Astrocyte (in vitro differentiated cells and primary cell): ENCODE results near the gene CHRNA3.

ENCODE experiments used
- EZH2 ChIP-seq: IDR thresholded peaks from 2 replicates; pipeline ENCODE4 v1.6.1; 2012; ENCODE audit warnings: mild to moderate bottlenecking, low read length, inconsistent platforms; ENCODE audit not compliant: insufficient read depth
- TF ChIP-seq, protein P1 (sequence below): IDR thresholded peaks from 2 replicates; pipeline ENCODE4 v1.5.1; 2011; ENCODE audit warnings: low read depth, mild to moderate bottlenecking, inconsistent platforms, low read length, moderate library complexity; ENCODE audit not compliant: insufficient read depth

GRCh38 chr15:78599189-78599588 is 21.6 kb downstream of the CHRNA3 start:
- TF ChIP-seq, protein P1, sequence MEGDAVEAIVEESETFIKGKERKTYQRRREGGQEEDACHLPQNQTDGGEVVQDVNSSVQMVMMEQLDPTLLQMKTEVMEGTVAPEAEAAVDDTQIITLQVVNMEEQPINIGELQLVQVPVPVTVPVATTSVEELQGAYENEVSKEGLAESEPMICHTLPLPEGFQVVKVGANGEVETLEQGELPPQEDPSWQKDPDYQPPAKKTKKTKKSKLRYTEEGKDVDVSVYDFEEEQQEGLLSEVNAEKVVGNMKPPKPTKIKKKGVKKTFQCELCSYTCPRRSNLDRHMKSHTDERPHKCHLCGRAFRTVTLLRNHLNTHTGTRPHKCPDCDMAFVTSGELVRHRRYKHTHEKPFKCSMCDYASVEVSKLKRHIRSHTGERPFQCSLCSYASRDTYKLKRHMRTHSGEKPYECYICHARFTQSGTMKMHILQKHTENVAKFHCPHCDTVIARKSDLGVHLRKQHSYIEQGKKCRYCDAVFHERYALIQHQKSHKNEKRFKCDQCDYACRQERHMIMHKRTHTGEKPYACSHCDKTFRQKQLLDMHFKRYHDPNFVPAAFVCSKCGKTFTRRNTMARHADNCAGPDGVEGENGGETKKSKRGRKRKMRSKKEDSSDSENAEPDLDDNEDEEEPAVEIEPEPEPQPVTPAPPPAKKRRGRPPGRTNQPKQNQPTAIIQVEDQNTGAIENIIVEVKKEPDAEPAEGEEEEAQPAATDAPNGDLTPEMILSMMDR = no peak
- no peak for TF ChIP-seq EZH2
